HepG2 (cell line): Measurements from ENCODE around the gene MAP2K7. TPM values are rescaled to one million over a fixed set of nuclear protein-coding genes. Genes with fewer than 3 reads are reported as not detected.

ENCODE experiments used
- ELF4 ChIP-seq: sonication (generic); formaldehyde crosslinking; IDR thresholded peaks from 2 replicates; pipeline ENCODE4 v1.5.0; 2020; ENCODE audit warnings: missing genetic modification reagents, mild to moderate bottlenecking, moderate library complexity, borderline replicate concordance
- MAFF ChIP-seq: IDR thresholded peaks from 2 replicates; pipeline ENCODE4 v1.6.1; 2011; ENCODE audit warnings: low read depth, low read length, improper control_type of control experiment
- SETDB1 ChIP-seq: sonication (generic); formaldehyde crosslinking; IDR thresholded peaks from 2 replicates; pipeline ENCODE4 v1.5.1; 2020; ENCODE audit warnings: missing genetic modification reagents, mild to moderate bottlenecking, borderline replicate concordance
- SIX1 ChIP-seq: sonication (generic); formaldehyde crosslinking; IDR thresholded peaks from 2 replicates; pipeline ENCODE4 v1.4.0; 2020; ENCODE audit warnings: missing genetic modification reagents, borderline replicate concordance
- SRSF1 ChIP-seq: fragments of 200-400 bp; formaldehyde crosslinking; optimal IDR thresholded peaks from 2 replicates; pipeline ENCODE3; 2017; ENCODE audit warnings: mild to moderate bottlenecking, low read depth, low read length, moderate library complexity
- TBL1XR1 ChIP-seq: fragments of 150-350 bp; IDR thresholded peaks from 2 replicates; pipeline ENCODE4 v1.6.1; 2014; ENCODE audit warnings: borderline replicate concordance, low read length; ENCODE audit not compliant: partially characterized antibody
- ZC3H4 ChIP-seq: sonication (generic); formaldehyde crosslinking; IDR thresholded peaks from 2 replicates; pipeline ENCODE4 v1.4.0; 2020; ENCODE audit warnings: missing genetic modification reagents, borderline replicate concordance
- ZNF160 ChIP-seq: sonication (generic); formaldehyde crosslinking; IDR thresholded peaks from 2 replicates; pipeline ENCODE4 v1.8.0; 2022; ENCODE audit warnings: mild to moderate bottlenecking, inconsistent platforms, missing genetic modification reagents
- polyA plus RNA-seq, 8 experiments: library from polyadenylated mRNA; depleted of rRNA in 3 of 8; stranded (reverse) in 7 of 8; unstranded in 1 of 8; fragments of >200 nt; fragmentation: Illumina TruSeq in 4 of 8; extraction: Trizol in 4 of 8; gene quantifications; 2 replicates each; pipeline versions ENCODE4 v1.2.1 to v1.2.3, GENCODE V29; 2011 to 2016; ENCODE audit warnings: low read depth in 4 of 8, missing spikeins in 1 of 8, mixed read lengths in 1 of 8; ENCODE audit not compliant: insufficient read depth in 1 of 8
- total RNA-seq, 5 experiments: library from RNA; depleted of rRNA; stranded (reverse); fragments of >200 nt; fragmentation: Illumina TruSeq; extraction: Trizol; gene quantifications; 2 replicates each; pipeline ENCODE4 v1.2.3, GENCODE V29; 2016; ENCODE audit warnings: low read depth in 1 of 5
- TF ChIP-seq, protein P1 (sequence below): sonication (generic); formaldehyde crosslinking; conservative IDR thresholded peaks from 2 replicates; pipeline ENCODE4 v1.8.0; 2022; ENCODE audit warnings: mild to moderate bottlenecking, moderate library complexity, missing genetic modification reagents
- TF ChIP-seq, protein P2 (sequence below): sonication (generic); formaldehyde crosslinking; IDR thresholded peaks from 2 replicates; pipeline ENCODE4 v1.8.0; 2022; ENCODE audit warnings: mild to moderate bottlenecking, missing genetic modification reagents
- TF ChIP-seq, protein P3 (sequence below): sonication (generic); formaldehyde crosslinking; IDR thresholded peaks from 2 replicates; pipeline ENCODE4 v1.4.0; 2020; ENCODE audit warnings: mild to moderate bottlenecking, missing genetic modification reagents
- TF ChIP-seq, protein P4 (sequence below): sonication (generic); formaldehyde crosslinking; IDR thresholded peaks from 2 replicates; pipeline ENCODE4 v1.4.0; 2020; ENCODE audit warnings: missing genetic modification reagents, borderline replicate concordance
- TF ChIP-seq, protein P5 (sequence below): fragments of 450-650 bp; IDR thresholded peaks from 2 replicates; pipeline ENCODE4 v1.6.1; 2016
- TF ChIP-seq, protein P6 (sequence below): sonication (generic); formaldehyde crosslinking; IDR thresholded peaks from 2 replicates; pipeline ENCODE4 v1.4.0; 2020; ENCODE audit warnings: mild to moderate bottlenecking, missing genetic modification reagents, borderline replicate concordance

The MAP2K7 gene
- total and polyA plus RNA-seq, 2 of the 13 experiments (the other 11 are each of a cell fraction or from before 2014, with no cell fraction given): 9.0 to 10.8 TPM

DNA sequence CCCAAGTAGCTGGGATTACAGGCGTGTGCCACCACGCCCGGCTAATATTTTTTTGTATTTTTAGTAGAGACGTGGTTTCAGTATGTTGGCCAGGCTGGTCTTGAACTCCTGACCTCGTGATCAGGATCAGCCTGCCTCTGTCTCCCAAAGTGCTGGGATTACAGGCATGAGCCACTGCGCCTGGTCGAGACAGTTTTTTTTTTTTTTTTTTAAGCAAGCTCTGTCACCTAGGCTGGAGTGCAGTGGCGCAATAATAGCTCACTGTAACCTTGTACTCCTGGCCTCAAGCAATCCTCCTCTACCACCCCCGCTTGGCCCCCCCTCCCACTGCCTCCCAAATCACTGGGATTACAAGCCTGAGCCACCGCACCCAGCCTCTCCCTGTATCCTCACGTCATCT is 6.4 kb upstream of the MAP2K7 start (continued):
- TF ChIP-seq ELF4: no peak
- TF ChIP-seq, protein P1, sequence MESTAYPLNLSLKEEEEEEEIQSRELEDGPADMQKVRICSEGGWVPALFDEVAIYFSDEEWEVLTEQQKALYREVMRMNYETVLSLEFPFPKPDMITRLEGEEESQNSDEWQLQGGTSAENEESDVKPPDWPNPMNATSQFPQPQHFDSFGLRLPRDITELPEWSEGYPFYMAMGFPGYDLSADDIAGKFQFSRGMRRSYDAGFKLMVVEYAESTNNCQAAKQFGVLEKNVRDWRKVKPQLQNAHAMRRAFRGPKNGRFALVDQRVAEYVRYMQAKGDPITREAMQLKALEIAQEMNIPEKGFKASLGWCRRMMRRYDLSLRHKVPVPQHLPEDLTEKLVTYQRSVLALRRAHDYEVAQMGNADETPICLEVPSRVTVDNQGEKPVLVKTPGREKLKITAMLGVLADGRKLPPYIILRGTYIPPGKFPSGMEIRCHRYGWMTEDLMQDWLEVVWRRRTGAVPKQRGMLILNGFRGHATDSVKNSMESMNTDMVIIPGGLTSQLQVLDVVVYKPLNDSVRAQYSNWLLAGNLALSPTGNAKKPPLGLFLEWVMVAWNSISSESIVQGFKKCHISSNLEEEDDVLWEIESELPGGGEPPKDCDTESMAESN (CRISPR knock-in tag): peak; percentile 52; the same call in 1 of the 2 replicates
- TF ChIP-seq SETDB1: no peak
- TF ChIP-seq, protein P2, sequence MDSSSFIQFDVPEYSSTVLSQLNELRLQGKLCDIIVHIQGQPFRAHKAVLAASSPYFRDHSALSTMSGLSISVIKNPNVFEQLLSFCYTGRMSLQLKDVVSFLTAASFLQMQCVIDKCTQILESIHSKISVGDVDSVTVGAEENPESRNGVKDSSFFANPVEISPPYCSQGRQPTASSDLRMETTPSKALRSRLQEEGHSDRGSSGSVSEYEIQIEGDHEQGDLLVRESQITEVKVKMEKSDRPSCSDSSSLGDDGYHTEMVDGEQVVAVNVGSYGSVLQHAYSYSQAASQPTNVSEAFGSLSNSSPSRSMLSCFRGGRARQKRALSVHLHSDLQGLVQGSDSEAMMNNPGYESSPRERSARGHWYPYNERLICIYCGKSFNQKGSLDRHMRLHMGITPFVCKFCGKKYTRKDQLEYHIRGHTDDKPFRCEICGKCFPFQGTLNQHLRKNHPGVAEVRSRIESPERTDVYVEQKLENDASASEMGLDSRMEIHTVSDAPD (CRISPR knock-in tag): no peak
- no peak for TF ChIP-seq SIX1 (CRISPR knock-in tag)
- TF ChIP-seq, protein P3, sequence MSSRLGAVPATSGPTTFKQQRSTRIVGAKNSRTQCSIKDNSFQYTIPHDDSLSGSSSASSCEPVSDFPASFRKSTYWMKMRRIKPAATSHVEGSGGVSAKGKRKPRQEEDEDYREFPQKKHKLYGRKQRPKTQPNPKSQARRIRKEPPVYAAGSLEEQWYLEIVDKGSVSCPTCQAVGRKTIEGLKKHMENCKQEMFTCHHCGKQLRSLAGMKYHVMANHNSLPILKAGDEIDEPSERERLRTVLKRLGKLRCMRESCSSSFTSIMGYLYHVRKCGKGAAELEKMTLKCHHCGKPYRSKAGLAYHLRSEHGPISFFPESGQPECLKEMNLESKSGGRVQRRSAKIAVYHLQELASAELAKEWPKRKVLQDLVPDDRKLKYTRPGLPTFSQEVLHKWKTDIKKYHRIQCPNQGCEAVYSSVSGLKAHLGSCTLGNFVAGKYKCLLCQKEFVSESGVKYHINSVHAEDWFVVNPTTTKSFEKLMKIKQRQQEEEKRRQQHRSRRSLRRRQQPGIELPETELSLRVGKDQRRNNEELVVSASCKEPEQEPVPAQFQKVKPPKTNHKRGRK (CRISPR knock-in tag): no peak
- TF ChIP-seq, protein P4, sequence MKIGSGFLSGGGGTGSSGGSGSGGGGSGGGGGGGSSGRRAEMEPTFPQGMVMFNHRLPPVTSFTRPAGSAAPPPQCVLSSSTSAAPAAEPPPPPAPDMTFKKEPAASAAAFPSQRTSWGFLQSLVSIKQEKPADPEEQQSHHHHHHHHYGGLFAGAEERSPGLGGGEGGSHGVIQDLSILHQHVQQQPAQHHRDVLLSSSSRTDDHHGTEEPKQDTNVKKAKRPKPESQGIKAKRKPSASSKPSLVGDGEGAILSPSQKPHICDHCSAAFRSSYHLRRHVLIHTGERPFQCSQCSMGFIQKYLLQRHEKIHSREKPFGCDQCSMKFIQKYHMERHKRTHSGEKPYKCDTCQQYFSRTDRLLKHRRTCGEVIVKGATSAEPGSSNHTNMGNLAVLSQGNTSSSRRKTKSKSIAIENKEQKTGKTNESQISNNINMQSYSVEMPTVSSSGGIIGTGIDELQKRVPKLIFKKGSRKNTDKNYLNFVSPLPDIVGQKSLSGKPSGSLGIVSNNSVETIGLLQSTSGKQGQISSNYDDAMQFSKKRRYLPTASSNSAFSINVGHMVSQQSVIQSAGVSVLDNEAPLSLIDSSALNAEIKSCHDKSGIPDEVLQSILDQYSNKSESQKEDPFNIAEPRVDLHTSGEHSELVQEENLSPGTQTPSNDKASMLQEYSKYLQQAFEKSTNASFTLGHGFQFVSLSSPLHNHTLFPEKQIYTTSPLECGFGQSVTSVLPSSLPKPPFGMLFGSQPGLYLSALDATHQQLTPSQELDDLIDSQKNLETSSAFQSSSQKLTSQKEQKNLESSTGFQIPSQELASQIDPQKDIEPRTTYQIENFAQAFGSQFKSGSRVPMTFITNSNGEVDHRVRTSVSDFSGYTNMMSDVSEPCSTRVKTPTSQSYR (CRISPR knock-in tag): no peak; the same call in 1 of the 2 replicates
- no peak for TF ChIP-seq ZC3H4 (CRISPR knock-in tag)
- TF ChIP-seq ZNF160: no peak
- peak; percentile 38 for TF ChIP-seq TBL1XR1
- TF ChIP-seq, protein P5, sequence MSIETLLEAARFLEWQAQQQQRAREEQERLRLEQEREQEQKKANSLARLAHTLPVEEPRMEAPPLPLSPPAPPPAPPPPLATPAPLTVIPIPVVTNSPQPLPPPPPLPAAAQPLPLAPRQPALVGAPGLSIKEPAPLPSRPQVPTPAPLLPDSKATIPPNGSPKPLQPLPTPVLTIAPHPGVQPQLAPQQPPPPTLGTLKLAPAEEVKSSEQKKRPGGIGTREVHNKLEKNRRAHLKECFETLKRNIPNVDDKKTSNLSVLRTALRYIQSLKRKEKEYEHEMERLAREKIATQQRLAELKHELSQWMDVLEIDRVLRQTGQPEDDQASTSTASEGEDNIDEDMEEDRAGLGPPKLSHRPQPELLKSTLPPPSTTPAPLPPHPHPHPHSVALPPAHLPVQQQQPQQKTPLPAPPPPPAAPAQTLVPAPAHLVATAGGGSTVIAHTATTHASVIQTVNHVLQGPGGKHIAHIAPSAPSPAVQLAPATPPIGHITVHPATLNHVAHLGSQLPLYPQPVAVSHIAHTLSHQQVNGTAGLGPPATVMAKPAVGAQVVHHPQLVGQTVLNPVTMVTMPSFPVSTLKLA: no peak
- no peak for TF ChIP-seq SRSF1
- no peak for TF ChIP-seq MAFF
- TF ChIP-seq, protein P6, sequence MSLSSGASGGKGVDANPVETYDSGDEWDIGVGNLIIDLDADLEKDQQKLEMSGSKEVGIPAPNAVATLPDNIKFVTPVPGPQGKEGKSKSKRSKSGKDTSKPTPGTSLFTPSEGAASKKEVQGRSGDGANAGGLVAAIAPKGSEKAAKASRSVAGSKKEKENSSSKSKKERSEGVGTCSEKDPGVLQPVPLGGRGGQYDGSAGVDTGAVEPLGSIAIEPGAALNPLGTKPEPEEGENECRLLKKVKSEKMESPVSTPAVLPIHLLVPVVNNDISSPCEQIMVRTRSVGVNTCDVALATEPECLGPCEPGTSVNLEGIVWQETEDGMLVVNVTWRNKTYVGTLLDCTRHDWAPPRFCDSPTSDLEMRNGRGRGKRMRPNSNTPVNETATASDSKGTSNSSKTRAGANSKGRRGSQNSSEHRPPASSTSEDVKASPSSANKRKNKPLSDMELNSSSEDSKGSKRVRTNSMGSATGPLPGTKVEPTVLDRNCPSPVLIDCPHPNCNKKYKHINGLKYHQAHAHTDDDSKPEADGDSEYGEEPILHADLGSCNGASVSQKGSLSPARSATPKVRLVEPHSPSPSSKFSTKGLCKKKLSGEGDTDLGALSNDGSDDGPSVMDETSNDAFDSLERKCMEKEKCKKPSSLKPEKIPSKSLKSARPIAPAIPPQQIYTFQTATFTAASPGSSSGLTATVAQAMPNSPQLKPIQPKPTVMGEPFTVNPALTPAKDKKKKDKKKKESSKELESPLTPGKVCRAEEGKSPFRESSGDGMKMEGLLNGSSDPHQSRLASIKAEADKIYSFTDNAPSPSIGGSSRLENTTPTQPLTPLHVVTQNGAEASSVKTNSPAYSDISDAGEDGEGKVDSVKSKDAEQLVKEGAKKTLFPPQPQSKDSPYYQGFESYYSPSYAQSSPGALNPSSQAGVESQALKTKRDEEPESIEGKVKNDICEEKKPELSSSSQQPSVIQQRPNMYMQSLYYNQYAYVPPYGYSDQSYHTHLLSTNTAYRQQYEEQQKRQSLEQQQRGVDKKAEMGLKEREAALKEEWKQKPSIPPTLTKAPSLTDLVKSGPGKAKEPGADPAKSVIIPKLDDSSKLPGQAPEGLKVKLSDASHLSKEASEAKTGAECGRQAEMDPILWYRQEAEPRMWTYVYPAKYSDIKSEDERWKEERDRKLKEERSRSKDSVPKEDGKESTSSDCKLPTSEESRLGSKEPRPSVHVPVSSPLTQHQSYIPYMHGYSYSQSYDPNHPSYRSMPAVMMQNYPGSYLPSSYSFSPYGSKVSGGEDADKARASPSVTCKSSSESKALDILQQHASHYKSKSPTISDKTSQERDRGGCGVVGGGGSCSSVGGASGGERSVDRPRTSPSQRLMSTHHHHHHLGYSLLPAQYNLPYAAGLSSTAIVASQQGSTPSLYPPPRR (CRISPR knock-in tag): 0 out of 2 replicates have a peak, but pooled peaks have one; percentile 53
